ENCODE measurements around the gene TSC1. TPM values are rescaled to one million over a fixed set of nuclear protein-coding genes. Genes with fewer than 3 reads are reported as not detected.

The TSC1 gene
- total RNA-seq, 1 experiment from 2014 or later = 19.3 TPM

GRCh38 chr9:132947756-132948155, 3.3 kb upstream of the TSC1 start:
- no peak for DNase-seq
- ATAC-seq = no peak
- Histone ChIP-seq H3K27ac (ENCODE audit: low read length) (no peak overlapping the region), H4K20me1 (ENCODE audit: low read length) (no peaks in the 10 kb centered on the region), H3K9me3 (ENCODE audit: low read length) (no peaks in the 10 kb centered on the region), H3K79me2 (ENCODE audit: low read length) (peaks cover 18% of the 10 kb centered on the region), H3K27me3 (ENCODE audit: low read length) (no peaks in the 10 kb centered on the region), H2AFZ (ENCODE audit: low read length) (no peak overlapping the region), H3K4me3 (ENCODE audit: low read length) (no peak overlapping the region), H3K9ac (ENCODE audit: low read length) (no peak overlapping the region), H3K4me2 (ENCODE audit: low read length) (no peak overlapping the region), H3F3A (ENCODE audit: low read length, unreplicated experiment) (no peaks in the 10 kb centered on the region), H3K9me2 (replicated peaks; ENCODE audit: low read length) (no peaks in the 10 kb centered on the region), H3K36me3 (ENCODE audit: low read depth, low read length) (no peaks in the 10 kb centered on the region), H3K4me1 (ENCODE audit: insufficient read depth, low read length) (peaks cover 19% of the 10 kb centered on the region; the same call in 1 of the 2 replicates)
- intact Hi-C loops (cut with micrococcal nuclease) = no loop called here
- CTCF ChIA-PET = no interaction called here
- POLR2A ChIA-PET (ENCODE audit: unreplicated experiment) = no interaction called here
- no peak for TF ChIP-seq EZH2phosphoT487 (IDR thresholded peaks at IDR 0.05; ENCODE audit: borderline replicate concordance, low read length)
- TF ChIP-seq EZH2 (IDR thresholded peaks at IDR 0.05; ENCODE audit: low read length, unreplicated experiment) = no peak
- TF ChIP-seq CTCF (conservative IDR thresholded peaks at IDR 0.05; ENCODE audit: low read depth, low read length) = no peak
- no TSS peak for BruUV-seq (replicated peaks)

GRCh38 chr9:132946631-132947295, 2.3 kb upstream of the TSC1 start:
- peaks cover 27% of the 10 kb centered on the region for H3K4me1 ChIP-seq (ENCODE audit: insufficient read depth, low read length)
- CTCF ChIA-PET = no interaction called here
- DNase-seq (no peak), ATAC-seq (no peak)
- no peak overlapping the region for H3K27ac ChIP-seq (ENCODE audit: low read length)
- no peak overlapping the region for H2AFZ ChIP-seq (ENCODE audit: low read length)
- H4K20me1 ChIP-seq (ENCODE audit: low read length) = no peaks in the 10 kb centered on the region
- intact Hi-C loops (cut with micrococcal nuclease) = no loop called here
- H3K9me3 ChIP-seq (ENCODE audit: low read length) = no peaks in the 10 kb centered on the region
- H3K9ac ChIP-seq (ENCODE audit: low read length) = no peak overlapping the region
- POLR2A ChIA-PET (ENCODE audit: unreplicated experiment) = no interaction called here
- no peaks in the 10 kb centered on the region for H3K9me2 ChIP-seq (replicated peaks; ENCODE audit: low read length)
- H3K4me2 ChIP-seq (ENCODE audit: low read length) = no peak overlapping the region
- no peaks in the 10 kb centered on the region for H3K27me3 ChIP-seq (ENCODE audit: low read length)
- H3K79me2 ChIP-seq (ENCODE audit: low read length) = peaks cover 28% of the 10 kb centered on the region
- no peaks in the 10 kb centered on the region for H3K36me3 ChIP-seq (ENCODE audit: low read depth, low read length)
- no peak overlapping the region for H3K4me3 ChIP-seq (ENCODE audit: low read length)
- no peaks in the 10 kb centered on the region for H3F3A ChIP-seq (ENCODE audit: low read length, unreplicated experiment)
- TF ChIP-seq EZH2phosphoT487 (IDR thresholded peaks at IDR 0.05; ENCODE audit: borderline replicate concordance, low read length) (no peak), CTCF (conservative IDR thresholded peaks at IDR 0.05; ENCODE audit: low read depth, low read length) (no peak), EZH2 (IDR thresholded peaks at IDR 0.05; ENCODE audit: low read length, unreplicated experiment) (no peak)
- BruUV-seq (replicated peaks) = no TSS peak

GRCh38 chr9:132946211-132946610, 1.8 kb upstream of the TSC1 start:
- H3K9me3 ChIP-seq (ENCODE audit: low read length) = no peaks in the 10 kb centered on the region
- no peaks in the 10 kb centered on the region for H3K36me3 ChIP-seq (ENCODE audit: low read depth, low read length)
- no peaks in the 10 kb centered on the region for H4K20me1 ChIP-seq (ENCODE audit: low read length)
- H3K27ac ChIP-seq (ENCODE audit: low read length) = no peak overlapping the region
- H3K79me2 ChIP-seq (ENCODE audit: low read length) = peaks cover 33% of the 10 kb centered on the region
- ChIA-PET POLR2A (ENCODE audit: unreplicated experiment) (no interaction called here), CTCF (no interaction called here)
- H3K27me3 ChIP-seq (ENCODE audit: low read length) = no peaks in the 10 kb centered on the region
- TF ChIP-seq EZH2 (IDR thresholded peaks at IDR 0.05; ENCODE audit: low read length, unreplicated experiment) = no peak
- TF ChIP-seq EZH2phosphoT487 (IDR thresholded peaks at IDR 0.05; ENCODE audit: borderline replicate concordance, low read length) = no peak
- TF ChIP-seq CTCF (conservative IDR thresholded peaks at IDR 0.05; ENCODE audit: low read depth, low read length) = no peak
- H2AFZ ChIP-seq (ENCODE audit: low read length) = no peak overlapping the region
- no peak for DNase-seq
- H3K4me3 ChIP-seq (ENCODE audit: low read length) = no peak overlapping the region
- no TSS peak for BruUV-seq (replicated peaks)
- intact Hi-C loops (cut with micrococcal nuclease) = no loop called here
- no peak overlapping the region for H3K4me2 ChIP-seq (ENCODE audit: low read length)
- ATAC-seq = no peak
- H3K4me1 ChIP-seq (ENCODE audit: insufficient read depth, low read length) = peaks cover 27% of the 10 kb centered on the region
- no peak overlapping the region for H3K9ac ChIP-seq (ENCODE audit: low read length)
- H3F3A ChIP-seq (ENCODE audit: low read length, unreplicated experiment) = no peaks in the 10 kb centered on the region
- no peaks in the 10 kb centered on the region for H3K9me2 ChIP-seq (replicated peaks; ENCODE audit: low read length)

All from PC-3 (cell line).